Epidermal melanocyte (primary cell): ENCODE results near the gene NEAT1.

ENCODE experiments used
- DNase-seq: peaks from one replicate; pipeline ENCODE4 v3.0.0; 2011; ENCODE audit warnings: low spot score; ENCODE audit not compliant: insufficient read length

NEAT1 gene

GRCh38 chr11:65389294-65389980 lies 33.2 kb upstream of the NEAT1 start:
- no peak for DNase-seq

- DNase-seq, result peak; percentile 59
Measured at GRCh38 chr11:65390099-65390941, 32.3 kb upstream of the NEAT1 start.

- peak; percentile 77 for DNase-seq
Measured at GRCh38 chr11:65390996-65391395, 31.6 kb upstream of the NEAT1 start.

- DNase-seq, result no peak
Measured at GRCh38 chr11:65392186-65392829, 30.3 kb upstream of the NEAT1 start.

- no peak for DNase-seq
Measured at GRCh38 chr11:65392899-65393298, 29.7 kb upstream of the NEAT1 start.

GRCh38 chr11:65393513-65394079 lies 29.0 kb upstream of the NEAT1 start:
- no peak for DNase-seq

GRCh38 chr11:65394125-65394536 lies 28.5 kb upstream of the NEAT1 start:
- DNase-seq, result no peak

GRCh38 chr11:65395961-65396530 lies 26.6 kb upstream of the NEAT1 start:
- DNase-seq, result no peak

- DNase-seq, result no peak
Measured at GRCh38 chr11:65396769-65397745, 25.5 kb upstream of the NEAT1 start.

GRCh38 chr11:65398362-65398910 lies 24.2 kb upstream of the NEAT1 start:
- DNase-seq, result no peak

GRCh38 chr11:65399249-65399648 lies 23.3 kb upstream of the NEAT1 start:
- DNase-seq, result no peak

- no peak for DNase-seq
Measured at GRCh38 chr11:65399845-65400244, 22.8 kb upstream of the NEAT1 start.

- DNase-seq, result no peak
Measured at GRCh38 chr11:65400307-65401072, 22.1 kb upstream of the NEAT1 start.

GRCh38 chr11:65401073-65401802 lies 21.4 kb upstream of the NEAT1 start:
- DNase-seq, result no peak

- no peak for DNase-seq
Measured at GRCh38 chr11:65401803-65402248, 20.8 kb upstream of the NEAT1 start.

GRCh38 chr11:65402790-65403189 lies 19.8 kb upstream of the NEAT1 start:
- no peak for DNase-seq

- no peak for DNase-seq
Measured at GRCh38 chr11:65403607-65404121, 18.9 kb upstream of the NEAT1 start.

- DNase-seq, result no peak
Measured at GRCh38 chr11:65404210-65404609, 18.4 kb upstream of the NEAT1 start.
